Measurements from ENCODE around the gene GLTP.

The GLTP gene

GRCh38 chr12:109802828-109803227 is 77.5 kb downstream of the GLTP start:
- no peak for DNase-seq (ENCODE audit: low read depth in 1 of 2, low spot score in 1 of 2)

Data from activated CD4-positive, alpha-beta T cell treated with anti-CD3 and anti-CD28 coated beads, Interleukin-2, amount 50 U/mL, for 24 hours (primary cell).